ENCODE results near the gene BTF3. TPM values are rescaled to one million over a fixed set of nuclear protein-coding genes. Genes with fewer than 3 reads are reported as not detected.
A peak's percentile ranks its signal among the peaks of the same experiment; 100 is the strongest.

The BTF3 gene
- total and polyA plus RNA-seq, 2 of the 13 experiments (the other 11 are each of a cell fraction or from before 2014, with no cell fraction given) = 557 to 698 TPM

GRCh38 chr5:73544429-73545402, 46.5 kb downstream of the BTF3 start (continued):
- peak; percentile 75; the same call in 1 of the 2 replicates for TF ChIP-seq SNAPC4 (CRISPR knock-in tag; IDR thresholded peaks at IDR 0.05)
- TF ChIP-seq ZNF251 (CRISPR knock-in tag; IDR thresholded peaks at IDR 0.05) = no peak
- no peak for TF ChIP-seq NFIB (CRISPR knock-in tag; IDR thresholded peaks at IDR 0.05; ENCODE audit: borderline replicate concordance)
- TF ChIP-seq HMG20B (CRISPR knock-in tag; conservative IDR thresholded peaks at IDR 0.05) = peak; percentile 63
- no peak for TF ChIP-seq CBX2 (IDR thresholded peaks at IDR 0.05; ENCODE audit: low read depth, low read length)
- TF ChIP-seq CBX2 (CRISPR knock-in tag; IDR thresholded peaks at IDR 0.05; ENCODE audit: low read depth) = no peak
- peak; percentile 42; the same call in 1 of the 2 replicates for TF ChIP-seq ZSCAN25 (CRISPR knock-in tag; IDR thresholded peaks at IDR 0.05)
- no peak for TF ChIP-seq ZNF441 (CRISPR knock-in tag; IDR thresholded peaks at IDR 0.05; ENCODE audit: borderline replicate concordance)
- TF ChIP-seq ZNF639 (CRISPR knock-in tag; conservative IDR thresholded peaks at IDR 0.05) = 0 out of 2 replicates have a peak, but pooled peaks have one; percentile 18
- no peak for TF ChIP-seq ZNF616 (CRISPR knock-in tag; IDR thresholded peaks at IDR 0.05; ENCODE audit: low read depth)
- TF ChIP-seq KLF15 (CRISPR knock-in tag; IDR thresholded peaks at IDR 0.05; ENCODE audit: borderline replicate concordance) = no peak; the same call in 1 of the 2 replicates
- TF ChIP-seq TCF7L2 (IDR thresholded peaks at IDR 0.05; ENCODE audit: low read depth, low read length) = peak; percentile 79
- no peak for TF ChIP-seq PCBP2 (optimal IDR thresholded peaks at IDR 0.05; ENCODE audit: low read depth, low read length, poor library complexity, severe bottlenecking)
- no peak for TF ChIP-seq CENPX (CRISPR knock-in tag; IDR thresholded peaks at IDR 0.05)
- no peak for TF ChIP-seq PRMT3 (CRISPR knock-in tag; IDR thresholded peaks at IDR 0.05; ENCODE audit: borderline replicate concordance, low read depth)
- no peak for TF ChIP-seq IRX3 (CRISPR knock-in tag; IDR thresholded peaks at IDR 0.05; ENCODE audit: borderline replicate concordance, low read depth)
- TF ChIP-seq NFKB2 (CRISPR knock-in tag; IDR thresholded peaks at IDR 0.05; ENCODE audit: borderline replicate concordance) = no peak
- 0 out of 2 replicates have a peak, but pooled peaks have one; percentile 22 for TF ChIP-seq RFXAP (CRISPR knock-in tag; IDR thresholded peaks at IDR 0.05; ENCODE audit: borderline replicate concordance)
- no peak for TF ChIP-seq TCF12 (IDR thresholded peaks at IDR 0.05)
- TF ChIP-seq TCF12 (CRISPR knock-in tag; IDR thresholded peaks at IDR 0.05) = peak; percentile 82; the same call in 1 of the 2 replicates
- TF ChIP-seq DRAP1 (CRISPR knock-in tag; IDR thresholded peaks at IDR 0.05) = no peak
- no peak; the same call in 1 of the 2 replicates for TF ChIP-seq ZSCAN22 (CRISPR knock-in tag; IDR thresholded peaks at IDR 0.05)
